Kidney (tissue), 14 donors: ENCODE measurements around the gene RSPO3. TPM values are rescaled to one million over a fixed set of nuclear protein-coding genes. Genes with fewer than 3 reads are reported as not detected.
A peak's percentile ranks its signal among the peaks of the same experiment; 100 is the strongest.

ENCODE experiments used
- DNase-seq, 5 donors: peaks; one replicate each; pipeline ENCODE4 v3.0.0-alpha.2; 2013 to 2020
- FAIRE-seq: peaks from 2 replicates; lab custom pipeline; 2012; peaks lifted over from hg19 to GRCh38; lab: Jason Lieb, UNC
- H3K27ac ChIP-seq, 2 donors: one replicate each; pipeline ENCODE4 v1.7.0; 2013; ENCODE audit warnings: low read depth in 2 of 2, low read length in 2 of 2, inconsistent platforms in 1 of 2
- H3K27me3 ChIP-seq: one replicate; pipeline ENCODE4 v1.7.1; 2013; ENCODE audit warnings: low read length, inconsistent platforms; ENCODE audit not compliant: control insufficient read depth, insufficient read depth
- H3K36me3 ChIP-seq, 3 donors: one replicate each; pipeline versions ENCODE4 v1.7.0 to v1.7.1; 2013; ENCODE audit warnings: low read length in 3 of 3, control low read depth in 1 of 3, inconsistent platforms in 1 of 3; ENCODE audit not compliant: insufficient read depth in 3 of 3, control insufficient read depth in 2 of 3
- H3K4me1 ChIP-seq, 3 donors: one replicate each; pipeline versions ENCODE4 v1.7.0 to v1.7.1; 2013; ENCODE audit warnings: low read length in 3 of 3, inconsistent platforms in 1 of 3, low read depth in 1 of 3; ENCODE audit not compliant: control insufficient read depth in 2 of 3, insufficient read depth in 2 of 3
- H3K4me3 ChIP-seq, 3 donors: one replicate each; pipeline versions ENCODE4 v1.7.0 to v1.8.1; 2013; ENCODE audit warnings: low read length in 3 of 3, control low read depth in 1 of 3, inconsistent platforms in 1 of 3
- H3K9ac ChIP-seq, 3 donors: one replicate each; pipeline versions ENCODE4 v1.7.0 to v1.7.1; 2013; ENCODE audit warnings: low read length in 3 of 3, control low read depth in 1 of 3, inconsistent platforms in 1 of 3
- H3K9me3 ChIP-seq, 3 donors: one replicate each; pipeline versions ENCODE4 v1.7.0 to v1.7.1; 2013; ENCODE audit warnings: low read length in 3 of 3, control low read depth in 1 of 3, inconsistent platforms in 1 of 3; ENCODE audit not compliant: control insufficient read depth in 2 of 3, insufficient read depth in 1 of 3
- CTCF ChIP-seq: IDR thresholded peaks from 3 replicates; pipeline ENCODE4 v1.5.1; 2012; ENCODE audit warnings: mild to moderate bottlenecking, moderate library complexity, borderline replicate concordance; ENCODE audit not compliant: insufficient read depth; ENCODE audit errors: extremely low read depth
- intact Hi-C: fragments of 100-400 bp; cut with DNase I; formaldehyde crosslinking; loops from one replicate; pipeline ENCODE4 v1.11.1; 2022
- polyA plus RNA-seq: library from polyadenylated mRNA; stranded (reverse); fragments of 350-450 nt; fragmentation: Illumina TruSeq; extraction: RNeasy Lipid Tissue Mini Kit (QIAGEN cat#74804); gene quantifications from one replicate; pipeline ENCODE4 v1.2.3, GENCODE V29; 2014; ENCODE audit warnings: low read depth, low replicate concordance; ENCODE audit not compliant: insufficient read depth
- total RNA-seq: library from RNA; stranded (reverse); fragmentation: NEBNext Ultra II Directional; extraction: Animal tissue kit (Norgen Biotek cat#: 25700); gene quantifications from one replicate; pipeline ENCODE4 v1.2.1, GENCODE V29; 2021
- donor health status: control.
- donor health status: control.
- donor health status: control.
- donor health status: control.
- donor health status: control.
- donor health status: DM: yes; HTN: yes; CAD: no.
- donor health status: Normal renal cell carcinoma (clear cell type).

The RSPO3 gene
- total and polyA plus RNA-seq, 2 donors from 2014 or later: 1.2 to 8.9 TPM

DNA sequence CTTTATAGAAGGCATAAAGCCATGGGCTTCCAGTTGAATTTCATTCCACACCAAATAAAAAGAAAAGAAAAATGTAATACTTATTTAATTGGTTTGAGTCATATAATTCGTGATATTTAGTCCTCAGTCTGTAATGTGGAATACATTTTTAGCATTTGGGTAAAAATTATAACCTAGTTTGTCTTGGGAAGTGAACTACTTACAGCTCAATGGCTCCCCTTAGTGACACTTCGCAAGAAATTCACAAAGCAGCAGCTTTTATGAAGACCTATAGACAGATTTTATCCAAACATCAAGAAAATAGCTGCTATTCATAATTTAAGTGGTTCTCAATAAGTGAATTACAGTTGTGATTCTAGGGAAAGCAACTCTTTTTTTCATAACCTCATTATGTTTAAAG lies 72.1 kb downstream of the RSPO3 start:
- H3K27me3 ChIP-seq: no peaks in the 10 kb centered on the region
- H3K9ac ChIP-seq: no peak overlapping the region
- no peaks in the 10 kb centered on the region for H3K36me3 ChIP-seq
- peak; percentile 58 for FAIRE-seq
- no peak overlapping the region for H3K4me3 ChIP-seq
- no peak overlapping the region for H3K27ac ChIP-seq
- intact Hi-C loops: no loop called here
- H3K9me3 ChIP-seq: no peaks in the 10 kb centered on the region
- H3K4me1 ChIP-seq: no peaks in the 10 kb centered on the region
- peak in 2 of 5 donors; percentile 8 to 22 for DNase-seq
- TF ChIP-seq CTCF: peak; percentile 19

- Histone ChIP-seq H3K27me3 (no peaks in the 10 kb centered on the region), H3K9me3 (no peaks in the 10 kb centered on the region), H3K4me3 (no peak overlapping the region), H3K9ac (no peak overlapping the region), H3K4me1 (no peaks in the 10 kb centered on the region), H3K27ac (no peak overlapping the region), H3K36me3 (no peaks in the 10 kb centered on the region)
- TF ChIP-seq CTCF: no peak
- no peak for DNase-seq
- no peak for FAIRE-seq
- intact Hi-C loops: no loop called here
Observed at GRCh38 chr6:127191716-127192115, 73.2 kb downstream of the RSPO3 start.

DNA sequence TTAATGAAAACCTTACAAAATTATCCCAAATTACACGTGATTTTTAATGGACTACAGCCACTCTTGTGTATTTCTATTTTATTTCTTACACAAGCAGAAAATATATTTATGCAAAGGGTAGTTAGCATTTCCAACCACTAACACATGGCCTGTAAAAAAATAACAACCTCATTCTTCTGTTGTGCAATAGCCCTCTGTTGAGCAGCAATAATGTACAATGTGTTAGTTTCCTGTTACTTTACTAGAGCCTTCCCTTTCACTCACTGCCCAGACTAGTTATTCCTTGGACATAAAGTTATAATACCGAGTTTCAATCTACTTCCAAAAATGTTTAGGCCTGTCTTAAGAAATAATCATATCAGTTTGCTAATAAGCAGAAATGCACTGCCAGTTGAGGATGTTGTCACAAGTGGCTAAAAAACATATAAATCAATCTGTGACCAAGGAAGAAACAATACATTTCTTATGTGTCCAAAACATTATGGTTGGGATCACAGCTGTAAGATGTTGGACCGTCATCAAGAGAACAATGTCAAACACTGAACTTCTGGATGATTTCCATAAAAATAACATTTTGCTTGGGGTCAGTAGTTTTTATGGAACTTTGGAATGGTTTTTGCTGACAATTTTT lies 74.6 kb downstream of the RSPO3 start:
- no peak for DNase-seq
- Histone ChIP-seq H3K27me3 (no peaks in the 10 kb centered on the region), H3K27ac (peak overlapping the region in 1 of 2 donors; percentile 11), H3K9me3 (no peaks in the 10 kb centered on the region), H3K4me1 (no peaks in the 10 kb centered on the region), H3K4me3 (no peak overlapping the region), H3K9ac (no peak overlapping the region), H3K36me3 (no peaks in the 10 kb centered on the region)
- FAIRE-seq: no peak
- intact Hi-C loops: no loop called here
- TF ChIP-seq CTCF: no peak

GRCh38 chr6:127195833-127196232 lies 77.4 kb downstream of the RSPO3 start:
- TF ChIP-seq CTCF: no peak
- Histone ChIP-seq H3K27me3 (no peaks in the 10 kb centered on the region), H3K4me1 (no peaks in the 10 kb centered on the region), H3K9me3 (no peaks in the 10 kb centered on the region), H3K36me3 (no peaks in the 10 kb centered on the region), H3K27ac (no peak overlapping the region), H3K9ac (no peak overlapping the region), H3K4me3 (no peak overlapping the region)
- DNase-seq (no peak), FAIRE-seq (no peak)
- intact Hi-C loops: no loop called here
